COLO829 (cell line): ENCODE data around the gene ECHDC1.

Experiments
- DNase-seq: peaks from one replicate; pipeline ENCODE4 v3.0.0; 2012; ENCODE audit warnings: low spot score

ECHDC1 gene

DNA sequence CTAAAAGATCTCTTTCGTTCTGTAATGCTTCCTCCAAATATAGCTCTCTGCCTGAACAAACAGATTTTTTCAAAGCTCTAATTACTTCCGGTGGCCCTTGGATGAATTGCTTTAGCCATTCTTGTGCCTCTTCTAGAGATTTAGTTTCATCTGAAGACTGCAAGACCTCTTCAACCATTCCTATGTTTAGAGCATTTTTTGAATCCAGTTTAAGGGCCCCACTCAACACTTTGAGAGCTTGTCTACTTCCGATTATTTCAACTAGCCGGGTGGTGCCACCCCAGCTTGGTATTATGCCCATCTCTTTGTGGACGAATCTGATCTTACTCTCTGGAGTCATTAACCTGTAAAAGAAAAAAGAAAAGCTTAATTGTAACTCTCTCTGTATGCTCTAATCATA, 53.5 kb downstream of the ECHDC1 start:
- no peak for DNase-seq

DNA sequence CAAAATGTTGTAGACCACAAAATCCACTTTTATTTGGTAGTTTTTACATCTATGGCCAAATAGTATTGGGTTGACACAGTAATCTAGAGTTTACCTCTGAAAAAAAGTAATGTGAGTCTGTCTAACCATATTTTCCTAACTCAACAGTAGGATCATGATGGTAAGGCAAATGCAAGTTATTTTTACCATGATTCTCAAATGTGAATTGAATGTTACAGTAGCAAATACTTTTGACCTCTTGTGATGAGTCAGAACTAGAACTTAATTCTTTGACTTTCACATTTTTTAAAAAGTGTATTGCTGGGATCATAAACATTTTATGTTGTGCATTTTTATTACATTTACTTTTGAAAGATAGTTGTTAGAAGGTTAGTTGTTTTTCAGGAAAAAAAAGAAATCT, 54.7 kb downstream of the ECHDC1 start:
- no peak for DNase-seq

- DNase-seq: no peak
These were observed 61.2 kb downstream of the ECHDC1 start for GRCh38 chr6:127282184-127282583.

GRCh38 chr6:127279815-127280214, 63.6 kb downstream of the ECHDC1 start:
- no peak for DNase-seq

- no peak for DNase-seq
These were observed 65.2 kb downstream of the ECHDC1 start for GRCh38 chr6:127277878-127278843.

GRCh38 chr6:127276331-127276730, 67.1 kb downstream of the ECHDC1 start:
- no peak for DNase-seq

GRCh38 chr6:127273499-127273898, 69.9 kb downstream of the ECHDC1 start:
- DNase-seq: no peak

- DNase-seq: no peak
These were observed 70.8 kb downstream of the ECHDC1 start for GRCh38 chr6:127272576-127272975.

DNA sequence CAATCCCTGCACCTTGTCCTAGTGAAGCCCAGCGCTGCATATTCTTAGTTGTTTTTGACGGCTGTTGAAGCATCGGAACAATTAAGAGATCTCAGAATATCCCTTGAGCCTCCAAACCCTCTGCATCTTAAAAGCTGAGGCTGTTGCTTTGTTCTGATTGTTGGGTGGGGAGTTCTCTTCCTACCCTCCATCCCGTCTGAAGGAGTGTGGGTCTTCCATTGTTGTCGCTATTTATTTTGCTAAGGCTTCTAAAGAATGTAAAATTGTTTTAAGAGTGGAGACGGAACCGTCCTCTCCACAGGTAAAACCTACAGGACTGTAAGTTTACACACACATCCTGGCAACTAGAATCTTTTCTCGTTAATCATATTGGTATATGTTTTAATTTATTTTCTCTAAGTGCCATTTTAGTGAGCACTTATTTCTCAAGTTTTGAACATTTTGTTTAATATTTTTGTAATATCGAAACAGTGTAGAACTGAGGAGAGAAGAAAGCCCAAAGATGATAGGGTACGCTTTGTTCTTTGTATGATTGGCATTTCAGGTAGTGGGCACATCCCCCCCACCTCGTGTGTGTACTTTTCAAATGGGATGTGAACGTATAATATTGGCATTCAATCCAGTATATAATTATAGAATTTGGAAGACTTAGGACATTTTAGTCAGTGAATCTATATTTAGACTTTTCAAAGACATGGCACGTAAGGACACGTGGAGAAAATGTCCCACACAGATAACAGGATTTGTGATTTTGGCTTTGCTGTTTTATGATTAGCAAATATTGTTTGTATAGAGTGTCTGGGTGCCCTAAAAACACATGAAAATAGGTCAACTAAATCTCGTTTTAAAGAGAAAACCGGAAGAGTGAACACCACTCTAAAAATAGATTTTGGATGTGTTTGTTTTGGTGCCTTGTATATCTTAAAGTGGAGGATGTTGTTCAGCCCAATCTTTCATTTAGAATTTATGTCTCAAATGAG, 75.5 kb downstream of the ECHDC1 start:
- no peak for DNase-seq

- DNase-seq: peak; percentile 25
These were observed 76.3 kb downstream of the ECHDC1 start for GRCh38 chr6:127266892-127267645.

DNA sequence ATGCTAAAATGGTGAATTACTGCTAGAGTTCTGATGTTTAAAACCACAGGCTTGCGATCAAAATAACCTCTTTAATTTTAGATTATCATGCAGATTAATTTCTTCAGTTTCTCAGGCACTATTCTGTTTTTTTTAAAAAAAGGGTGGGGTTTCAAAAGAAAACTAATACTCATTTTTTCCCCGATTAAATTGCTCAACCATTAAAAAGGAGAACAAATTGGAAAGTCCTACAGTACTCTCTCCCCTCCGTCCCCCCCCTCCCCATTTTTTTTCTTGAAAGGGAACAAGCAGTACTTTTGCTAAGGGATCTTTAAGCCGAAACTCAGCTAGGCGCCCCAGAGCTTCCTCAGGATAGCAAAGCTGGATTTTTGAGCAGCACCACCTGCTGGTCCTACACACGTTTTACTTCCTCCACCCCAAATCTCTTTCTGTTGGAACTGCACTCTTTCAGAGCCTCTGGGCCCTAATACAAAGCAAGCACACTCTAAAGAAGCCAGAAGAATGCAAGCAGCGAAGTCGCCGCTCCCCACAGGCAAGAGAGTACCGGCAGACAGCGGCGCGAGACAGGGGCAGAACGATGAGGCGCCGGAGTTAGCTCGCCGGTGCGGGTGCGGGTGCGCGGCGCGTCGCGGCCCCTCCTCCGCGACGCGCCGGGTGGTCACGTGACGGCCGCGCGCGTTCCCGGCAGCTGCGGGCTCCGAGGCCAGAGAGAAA, 77.1 kb downstream of the ECHDC1 start, which contains the start of gene RNF146:
TSS of gene RNF146 (plus strand) at position 687 of the 714 bp plus-strand sequence. CDS start 13,475 bp downstream, outside the sequence.
- DNase-seq: peak; percentile 81

GRCh38 chr6:127263481-127263880, 79.9 kb downstream of the ECHDC1 start:
- no peak for DNase-seq

DNA sequence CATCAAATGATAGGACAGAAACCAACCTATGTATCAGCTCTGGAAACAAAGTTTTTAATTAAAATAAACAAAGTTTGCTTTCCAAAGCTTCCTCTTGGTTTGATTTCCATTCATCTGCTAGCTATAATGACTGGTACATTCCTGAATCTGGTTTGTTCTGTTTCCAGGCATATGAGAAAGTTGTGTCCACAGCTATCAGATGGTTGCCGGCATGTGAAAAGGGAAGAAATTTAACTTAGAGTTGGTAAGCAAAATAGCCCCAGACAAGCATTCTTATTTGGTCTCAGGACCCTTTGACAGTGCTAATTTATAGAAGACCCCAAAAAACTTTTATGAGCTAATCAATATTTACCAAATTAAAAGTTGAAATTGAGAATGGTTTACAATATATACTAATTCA, 80.5 kb downstream of the ECHDC1 start:
- no peak for DNase-seq

DNA sequence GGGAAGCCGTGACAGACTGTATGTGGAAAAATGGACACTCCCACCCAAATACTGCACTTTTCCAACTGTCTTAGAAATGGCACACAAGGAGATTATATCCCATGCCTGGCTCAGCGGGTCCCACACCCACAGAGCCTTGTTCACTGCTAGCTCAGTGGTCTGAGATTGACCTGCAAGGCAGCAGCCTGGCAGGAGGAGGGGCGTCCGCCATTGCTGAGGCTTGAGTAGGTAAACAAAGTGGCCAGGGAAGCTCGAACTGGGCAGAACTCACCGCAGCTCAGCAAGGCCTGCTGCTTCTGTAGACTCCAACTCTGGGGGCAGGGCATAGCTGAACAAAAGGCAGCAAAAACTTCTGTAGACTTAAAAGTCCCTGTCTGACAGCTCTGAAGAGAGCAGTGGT, 88.1 kb downstream of the ECHDC1 start:
- no peak for DNase-seq

GRCh38 chr6:127249621-127250020, 93.8 kb downstream of the ECHDC1 start:
- DNase-seq: no peak

- DNase-seq: no peak
These were observed 96.0 kb downstream of the ECHDC1 start for GRCh38 chr6:127247114-127248096.

GRCh38 chr6:127243501-127243900, 99.9 kb downstream of the ECHDC1 start:
- no peak for DNase-seq
